Measurements from ENCODE around the gene PXYLP1. TPM values are rescaled to one million over a fixed set of nuclear protein-coding genes. Genes with fewer than 3 reads are reported as not detected.

PXYLP1 gene
- total RNA-seq, 1 experiment from 2014 or later = 16.3 TPM

GRCh38 chr3:141259821-141260629, 28.4 kb downstream of the PXYLP1 start:
- CTCF ChIA-PET = interaction anchor here (0.6 kb wide), 1 partner anchor 422 kb away, joined by 5 read pairs; no protein-coding TSS in a partner anchor
- intact Hi-C loops (cut with micrococcal nuclease; ENCODE audit: unreplicated experiment) = no loop called here
- Mint-ChIP-seq H3K27me3 (ENCODE audit: unreplicated experiment) (no peaks in the 10 kb centered on the region), H3K4me1 (ENCODE audit: low read depth, unreplicated experiment) (no peaks in the 10 kb centered on the region), H3K9me3 (ENCODE audit: low read depth, unreplicated experiment) (no peaks in the 10 kb centered on the region), H3K27ac (ENCODE audit: unreplicated experiment) (no peak overlapping the region), H3K36me3 (ENCODE audit: insufficient read depth, unreplicated experiment) (no peaks in the 10 kb centered on the region), H3K4me3 (ENCODE audit: low read depth, unreplicated experiment) (no peak overlapping the region)
- TF ChIP-seq CTCF (IDR thresholded peaks at IDR 0.05; ENCODE audit: unreplicated experiment) = no peak
- DNase-seq = no peak
- BruUV-seq (replicated peaks) = no TSS peak

- no peaks in the 10 kb centered on the region for H3K9me3 Mint-ChIP-seq (ENCODE audit: low read depth, unreplicated experiment)
- no peak for TF ChIP-seq CTCF (IDR thresholded peaks at IDR 0.05; ENCODE audit: unreplicated experiment)
- H3K27me3 Mint-ChIP-seq (ENCODE audit: unreplicated experiment) = no peaks in the 10 kb centered on the region
- no peaks in the 10 kb centered on the region for H3K36me3 Mint-ChIP-seq (ENCODE audit: insufficient read depth, unreplicated experiment)
- no TSS peak for BruUV-seq (replicated peaks)
- no peak overlapping the region for H3K27ac Mint-ChIP-seq (ENCODE audit: unreplicated experiment)
- no peaks in the 10 kb centered on the region for H3K4me1 Mint-ChIP-seq (ENCODE audit: low read depth, unreplicated experiment)
- CTCF ChIA-PET = no interaction called here
- DNase-seq = no peak
- no peak overlapping the region for H3K4me3 Mint-ChIP-seq (ENCODE audit: low read depth, unreplicated experiment)
- intact Hi-C loops (cut with micrococcal nuclease; ENCODE audit: unreplicated experiment) = no loop called here
These were observed 29.0 kb downstream of the PXYLP1 start for GRCh38 chr3:141260630-141260927.

- Mint-ChIP-seq H3K27ac (ENCODE audit: unreplicated experiment) (no peak overlapping the region), H3K4me3 (ENCODE audit: low read depth, unreplicated experiment) (no peak overlapping the region), H3K36me3 (ENCODE audit: insufficient read depth, unreplicated experiment) (no peaks in the 10 kb centered on the region), H3K27me3 (ENCODE audit: unreplicated experiment) (no peaks in the 10 kb centered on the region), H3K4me1 (ENCODE audit: low read depth, unreplicated experiment) (no peaks in the 10 kb centered on the region), H3K9me3 (ENCODE audit: low read depth, unreplicated experiment) (no peaks in the 10 kb centered on the region)
- no peak for DNase-seq
- no TSS peak for BruUV-seq (replicated peaks)
- intact Hi-C loops (cut with micrococcal nuclease; ENCODE audit: unreplicated experiment) = no loop called here
- CTCF ChIA-PET = no interaction called here
- no peak for TF ChIP-seq CTCF (IDR thresholded peaks at IDR 0.05; ENCODE audit: unreplicated experiment)
These were observed 30.1 kb downstream of the PXYLP1 start for GRCh38 chr3:141261472-141262307.

GRCh38 chr3:141262308-141262705, 30.7 kb downstream of the PXYLP1 start:
- H3K4me3 Mint-ChIP-seq (ENCODE audit: low read depth, unreplicated experiment) = no peak overlapping the region
- H3K27me3 Mint-ChIP-seq (ENCODE audit: unreplicated experiment) = no peaks in the 10 kb centered on the region
- BruUV-seq (replicated peaks) = no TSS peak
- no peak overlapping the region for H3K27ac Mint-ChIP-seq (ENCODE audit: unreplicated experiment)
- no peak for TF ChIP-seq CTCF (IDR thresholded peaks at IDR 0.05; ENCODE audit: unreplicated experiment)
- intact Hi-C loops (cut with micrococcal nuclease; ENCODE audit: unreplicated experiment) = no loop called here
- H3K36me3 Mint-ChIP-seq (ENCODE audit: insufficient read depth, unreplicated experiment) = no peaks in the 10 kb centered on the region
- no peaks in the 10 kb centered on the region for H3K4me1 Mint-ChIP-seq (ENCODE audit: low read depth, unreplicated experiment)
- CTCF ChIA-PET = no interaction called here
- DNase-seq = no peak
- H3K9me3 Mint-ChIP-seq (ENCODE audit: low read depth, unreplicated experiment) = no peaks in the 10 kb centered on the region
